GM12864 (cell line): ENCODE measurements around the gene SMCHD1.

Experiments
- DNase-seq: peaks from one replicate; pipeline ENCODE4 v3.0.0-alpha.2; 2011; ENCODE audit warnings: low read depth
- H3K4me3 ChIP-seq: 2 replicates; pipeline ENCODE4 v1.5.1; 2011; ENCODE audit warnings: mild to moderate bottlenecking, low read depth, low read length, control low read depth
- CTCF ChIP-seq: IDR thresholded peaks from 2 replicates; pipeline ENCODE4 v1.5.1; 2011; ENCODE audit warnings: low read depth, mild to moderate bottlenecking, moderate library complexity, low read length, control low read depth, inconsistent platforms; ENCODE audit errors: missing control alignments

The SMCHD1 gene

GRCh38 chr18:2699001-2699400, 43.5 kb downstream of the SMCHD1 start:
- DNase-seq = no peak
- H3K4me3 ChIP-seq = no peak overlapping the region
- no peak for TF ChIP-seq CTCF

- no peak for TF ChIP-seq CTCF
- no peak for DNase-seq
- no peak overlapping the region for H3K4me3 ChIP-seq
Observed at GRCh38 chr18:2704541-2704940, 49.0 kb downstream of the SMCHD1 start.

- no peak for TF ChIP-seq CTCF
- DNase-seq = no peak
- H3K4me3 ChIP-seq = no peak overlapping the region
Observed at GRCh38 chr18:2706903-2707302, 51.4 kb downstream of the SMCHD1 start.

GRCh38 chr18:2707551-2708168, 52.1 kb downstream of the SMCHD1 start:
- no peak overlapping the region for H3K4me3 ChIP-seq
- no peak for DNase-seq
- no peak for TF ChIP-seq CTCF

GRCh38 chr18:2709316-2709715, 53.8 kb downstream of the SMCHD1 start:
- no peak overlapping the region for H3K4me3 ChIP-seq
- DNase-seq = no peak
- TF ChIP-seq CTCF = no peak

GRCh38 chr18:2714140-2714539, 58.6 kb downstream of the SMCHD1 start:
- no peak overlapping the region for H3K4me3 ChIP-seq
- TF ChIP-seq CTCF = no peak
- no peak for DNase-seq

GRCh38 chr18:2715990-2716389, 60.5 kb downstream of the SMCHD1 start:
- no peak for DNase-seq
- no peak overlapping the region for H3K4me3 ChIP-seq
- no peak for TF ChIP-seq CTCF
